Neural cell (in vitro differentiated cells): ENCODE data around the gene SLC22A3.

Experiments used
- EP300 ChIP-seq: fragments of 450-650 bp; conservative IDR thresholded peaks from 2 replicates; pipeline ENCODE4 v1.6.1; 2014; ENCODE audit warnings: antibody characterized with exemption, mild to moderate bottlenecking, moderate library complexity; ENCODE audit not compliant: poor library complexity, severe bottlenecking
- EZH2 ChIP-seq: fragments of 200-600, 300-800 bp; shearing (Covaris generic), sonication (generic); IDR thresholded peaks from 2 replicates; pipeline ENCODE4 v1.6.1; 2014; ENCODE audit warnings: antibody characterized with exemption, low read length, borderline replicate concordance, mild to moderate bottlenecking; ENCODE audit not compliant: insufficient read depth, poor library complexity, severe bottlenecking
- MXI1 ChIP-seq: fragments of 450-650 bp; conservative IDR thresholded peaks from 2 replicates; pipeline ENCODE4 v1.6.1; 2014; ENCODE audit warnings: antibody characterized with exemption, mild to moderate bottlenecking; ENCODE audit not compliant: poor library complexity, severe bottlenecking
- POLR2AphosphoS5 ChIP-seq: IDR thresholded peaks from 2 replicates; pipeline ENCODE4 v1.6.1; 2012
- RAD21 ChIP-seq: fragments of 450-650 bp; conservative IDR thresholded peaks from 2 replicates; pipeline ENCODE4 v1.6.1; 2014; ENCODE audit warnings: antibody characterized with exemption, mild to moderate bottlenecking, moderate library complexity
- SMC3 ChIP-seq: fragments of 450-650 bp; conservative IDR thresholded peaks from 2 replicates; pipeline ENCODE4 v1.6.1; 2014; ENCODE audit warnings: antibody characterized with exemption, mild to moderate bottlenecking, moderate library complexity; ENCODE audit not compliant: poor library complexity
- TAF1 ChIP-seq: IDR thresholded peaks from 2 replicates; pipeline ENCODE4 v1.6.1; 2012; ENCODE audit warnings: low read depth
- TF ChIP-seq, protein P1 (sequence below): fragments of 450-650 bp; IDR thresholded peaks from 2 replicates; pipeline ENCODE4 v1.5.1; 2014; ENCODE audit warnings: antibody characterized with exemption, mild to moderate bottlenecking, moderate library complexity; ENCODE audit not compliant: poor library complexity, severe bottlenecking
- TF ChIP-seq, protein P2 (sequence below): IDR thresholded peaks from 2 replicates; pipeline ENCODE4 v1.6.1; 2012; ENCODE audit warnings: borderline replicate concordance

DNA sequence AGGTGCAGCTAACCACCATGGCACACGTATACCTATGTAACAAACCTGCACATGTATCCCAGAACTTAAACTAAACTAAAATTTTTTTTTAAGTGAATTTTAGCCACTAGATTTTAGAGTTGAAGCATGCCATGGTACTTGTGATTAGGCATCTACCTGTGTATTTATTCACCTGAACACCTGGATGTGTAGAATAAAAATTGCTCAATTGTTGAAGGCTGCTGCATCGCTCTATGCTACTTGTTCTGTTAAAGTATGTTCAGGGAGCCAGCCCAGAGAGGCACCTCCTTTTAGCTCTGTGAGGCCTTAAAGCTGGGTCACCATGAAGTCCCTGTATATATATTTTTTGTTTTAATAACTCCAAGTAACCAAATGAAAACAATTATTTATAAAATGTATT, 28.3 kb downstream of the SLC22A3 start:
- TF ChIP-seq, protein P1, sequence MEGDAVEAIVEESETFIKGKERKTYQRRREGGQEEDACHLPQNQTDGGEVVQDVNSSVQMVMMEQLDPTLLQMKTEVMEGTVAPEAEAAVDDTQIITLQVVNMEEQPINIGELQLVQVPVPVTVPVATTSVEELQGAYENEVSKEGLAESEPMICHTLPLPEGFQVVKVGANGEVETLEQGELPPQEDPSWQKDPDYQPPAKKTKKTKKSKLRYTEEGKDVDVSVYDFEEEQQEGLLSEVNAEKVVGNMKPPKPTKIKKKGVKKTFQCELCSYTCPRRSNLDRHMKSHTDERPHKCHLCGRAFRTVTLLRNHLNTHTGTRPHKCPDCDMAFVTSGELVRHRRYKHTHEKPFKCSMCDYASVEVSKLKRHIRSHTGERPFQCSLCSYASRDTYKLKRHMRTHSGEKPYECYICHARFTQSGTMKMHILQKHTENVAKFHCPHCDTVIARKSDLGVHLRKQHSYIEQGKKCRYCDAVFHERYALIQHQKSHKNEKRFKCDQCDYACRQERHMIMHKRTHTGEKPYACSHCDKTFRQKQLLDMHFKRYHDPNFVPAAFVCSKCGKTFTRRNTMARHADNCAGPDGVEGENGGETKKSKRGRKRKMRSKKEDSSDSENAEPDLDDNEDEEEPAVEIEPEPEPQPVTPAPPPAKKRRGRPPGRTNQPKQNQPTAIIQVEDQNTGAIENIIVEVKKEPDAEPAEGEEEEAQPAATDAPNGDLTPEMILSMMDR = no peak
- TF ChIP-seq EZH2 (no peak), TAF1 (no peak), EP300 (no peak), RAD21 (no peak), MXI1 (no peak), POLR2AphosphoS5 (no peak), SMC3 (no peak)
- TF ChIP-seq, protein P2, sequence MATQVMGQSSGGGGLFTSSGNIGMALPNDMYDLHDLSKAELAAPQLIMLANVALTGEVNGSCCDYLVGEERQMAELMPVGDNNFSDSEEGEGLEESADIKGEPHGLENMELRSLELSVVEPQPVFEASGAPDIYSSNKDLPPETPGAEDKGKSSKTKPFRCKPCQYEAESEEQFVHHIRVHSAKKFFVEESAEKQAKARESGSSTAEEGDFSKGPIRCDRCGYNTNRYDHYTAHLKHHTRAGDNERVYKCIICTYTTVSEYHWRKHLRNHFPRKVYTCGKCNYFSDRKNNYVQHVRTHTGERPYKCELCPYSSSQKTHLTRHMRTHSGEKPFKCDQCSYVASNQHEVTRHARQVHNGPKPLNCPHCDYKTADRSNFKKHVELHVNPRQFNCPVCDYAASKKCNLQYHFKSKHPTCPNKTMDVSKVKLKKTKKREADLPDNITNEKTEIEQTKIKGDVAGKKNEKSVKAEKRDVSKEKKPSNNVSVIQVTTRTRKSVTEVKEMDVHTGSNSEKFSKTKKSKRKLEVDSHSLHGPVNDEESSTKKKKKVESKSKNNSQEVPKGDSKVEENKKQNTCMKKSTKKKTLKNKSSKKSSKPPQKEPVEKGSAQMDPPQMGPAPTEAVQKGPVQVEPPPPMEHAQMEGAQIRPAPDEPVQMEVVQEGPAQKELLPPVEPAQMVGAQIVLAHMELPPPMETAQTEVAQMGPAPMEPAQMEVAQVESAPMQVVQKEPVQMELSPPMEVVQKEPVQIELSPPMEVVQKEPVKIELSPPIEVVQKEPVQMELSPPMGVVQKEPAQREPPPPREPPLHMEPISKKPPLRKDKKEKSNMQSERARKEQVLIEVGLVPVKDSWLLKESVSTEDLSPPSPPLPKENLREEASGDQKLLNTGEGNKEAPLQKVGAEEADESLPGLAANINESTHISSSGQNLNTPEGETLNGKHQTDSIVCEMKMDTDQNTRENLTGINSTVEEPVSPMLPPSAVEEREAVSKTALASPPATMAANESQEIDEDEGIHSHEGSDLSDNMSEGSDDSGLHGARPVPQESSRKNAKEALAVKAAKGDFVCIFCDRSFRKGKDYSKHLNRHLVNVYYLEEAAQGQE = no peak
